AG09319 (cell line): ENCODE data around the gene SPRYD3.

Source experiments
- DNase-seq: peaks from one replicate; pipeline ENCODE4 v3.0.0-alpha.2; 2010; ENCODE audit warnings: low read depth; ENCODE audit errors: extremely low read depth
- TF ChIP-seq, protein P1 (sequence below): IDR thresholded peaks from 2 replicates; pipeline ENCODE4 v1.5.1; 2011; ENCODE audit warnings: low read depth, mild to moderate bottlenecking, inconsistent platforms, low read length, moderate library complexity

The SPRYD3 gene

DNA sequence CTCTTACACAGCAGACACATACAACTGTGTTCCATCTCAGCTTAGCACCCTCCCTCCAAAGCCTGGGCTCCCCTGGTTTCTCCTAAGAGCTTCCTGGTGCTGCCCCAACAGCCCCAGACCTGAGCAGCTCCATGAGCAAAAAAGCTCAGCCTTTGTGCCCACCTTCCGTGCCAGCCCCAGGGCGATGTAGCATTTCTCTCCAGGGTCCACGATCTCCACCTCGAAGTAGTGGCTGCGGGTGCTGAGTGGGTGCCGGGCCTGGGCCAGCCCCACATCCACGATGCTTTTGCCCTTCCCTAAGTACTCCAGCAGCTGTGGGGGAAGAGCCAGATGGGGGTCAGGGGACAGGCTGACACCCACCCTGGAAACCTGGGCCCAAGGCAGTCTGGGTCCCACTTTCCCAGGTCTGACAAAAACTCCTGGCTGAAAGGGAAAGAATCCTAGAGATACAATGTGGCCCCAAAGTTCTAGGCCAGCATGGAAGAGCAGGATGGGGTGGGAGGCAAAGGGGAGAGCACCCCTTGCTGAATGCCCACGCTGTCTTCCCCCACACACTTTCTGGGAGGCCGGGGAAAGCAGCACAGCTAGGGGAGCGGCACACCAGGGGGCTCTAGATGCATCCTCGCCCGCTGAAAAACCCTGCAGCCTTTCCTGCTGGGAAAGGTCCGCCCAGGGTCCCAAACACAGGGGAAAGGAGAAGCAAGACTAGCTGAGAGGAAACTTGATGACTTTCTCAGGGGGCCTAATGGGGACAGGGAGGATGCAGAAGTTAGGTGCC is 11.0 kb downstream of the SPRYD3 start:
- DNase-seq = no peak
- TF ChIP-seq, protein P1, sequence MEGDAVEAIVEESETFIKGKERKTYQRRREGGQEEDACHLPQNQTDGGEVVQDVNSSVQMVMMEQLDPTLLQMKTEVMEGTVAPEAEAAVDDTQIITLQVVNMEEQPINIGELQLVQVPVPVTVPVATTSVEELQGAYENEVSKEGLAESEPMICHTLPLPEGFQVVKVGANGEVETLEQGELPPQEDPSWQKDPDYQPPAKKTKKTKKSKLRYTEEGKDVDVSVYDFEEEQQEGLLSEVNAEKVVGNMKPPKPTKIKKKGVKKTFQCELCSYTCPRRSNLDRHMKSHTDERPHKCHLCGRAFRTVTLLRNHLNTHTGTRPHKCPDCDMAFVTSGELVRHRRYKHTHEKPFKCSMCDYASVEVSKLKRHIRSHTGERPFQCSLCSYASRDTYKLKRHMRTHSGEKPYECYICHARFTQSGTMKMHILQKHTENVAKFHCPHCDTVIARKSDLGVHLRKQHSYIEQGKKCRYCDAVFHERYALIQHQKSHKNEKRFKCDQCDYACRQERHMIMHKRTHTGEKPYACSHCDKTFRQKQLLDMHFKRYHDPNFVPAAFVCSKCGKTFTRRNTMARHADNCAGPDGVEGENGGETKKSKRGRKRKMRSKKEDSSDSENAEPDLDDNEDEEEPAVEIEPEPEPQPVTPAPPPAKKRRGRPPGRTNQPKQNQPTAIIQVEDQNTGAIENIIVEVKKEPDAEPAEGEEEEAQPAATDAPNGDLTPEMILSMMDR = no peak

DNA sequence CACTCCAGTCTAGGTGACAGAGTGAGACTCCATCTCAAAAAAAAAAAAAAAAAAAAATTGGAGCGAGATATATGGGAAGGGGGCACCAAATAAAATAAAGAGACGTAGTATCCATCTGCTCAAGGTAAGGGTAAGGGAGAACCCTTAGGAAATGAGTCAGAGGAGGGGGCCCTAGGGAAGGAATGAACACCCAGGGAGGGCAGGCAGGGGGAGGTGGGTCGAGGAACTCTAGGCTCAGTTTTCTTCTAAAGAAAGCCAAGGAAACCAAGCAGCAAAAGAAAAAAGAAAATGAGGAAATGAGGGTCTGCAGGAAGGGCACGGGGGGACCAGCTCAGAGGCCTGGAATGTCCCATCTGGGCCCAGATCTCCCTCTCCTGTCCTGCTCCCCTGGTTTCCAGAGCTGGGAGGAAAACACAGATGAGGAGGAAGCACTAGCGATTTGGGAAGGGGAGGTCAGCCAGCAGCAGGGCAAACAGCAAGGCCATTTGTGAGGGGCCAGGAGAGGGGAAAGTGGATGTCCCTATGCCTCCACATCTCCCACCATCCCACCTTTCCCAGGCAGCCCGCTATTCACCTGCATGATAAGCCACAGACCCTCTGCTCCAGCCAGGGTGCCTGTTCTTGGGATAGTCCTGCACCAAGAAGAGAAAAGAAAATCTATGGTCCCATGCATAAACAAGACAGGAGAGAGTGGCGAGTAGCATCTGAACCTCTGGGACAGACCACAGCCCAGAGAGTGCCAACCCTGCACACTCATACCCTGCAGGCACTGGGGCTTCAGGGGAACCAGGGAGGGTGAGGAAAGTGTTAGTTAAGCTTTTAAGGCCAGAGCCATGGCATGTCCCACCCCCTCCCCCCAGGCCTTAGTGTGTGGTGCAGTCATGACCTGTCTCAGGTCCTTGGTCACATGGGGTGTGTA is 11.9 kb downstream of the SPRYD3 start:
- TF ChIP-seq, protein P1 = no peak
- DNase-seq = no peak

DNA sequence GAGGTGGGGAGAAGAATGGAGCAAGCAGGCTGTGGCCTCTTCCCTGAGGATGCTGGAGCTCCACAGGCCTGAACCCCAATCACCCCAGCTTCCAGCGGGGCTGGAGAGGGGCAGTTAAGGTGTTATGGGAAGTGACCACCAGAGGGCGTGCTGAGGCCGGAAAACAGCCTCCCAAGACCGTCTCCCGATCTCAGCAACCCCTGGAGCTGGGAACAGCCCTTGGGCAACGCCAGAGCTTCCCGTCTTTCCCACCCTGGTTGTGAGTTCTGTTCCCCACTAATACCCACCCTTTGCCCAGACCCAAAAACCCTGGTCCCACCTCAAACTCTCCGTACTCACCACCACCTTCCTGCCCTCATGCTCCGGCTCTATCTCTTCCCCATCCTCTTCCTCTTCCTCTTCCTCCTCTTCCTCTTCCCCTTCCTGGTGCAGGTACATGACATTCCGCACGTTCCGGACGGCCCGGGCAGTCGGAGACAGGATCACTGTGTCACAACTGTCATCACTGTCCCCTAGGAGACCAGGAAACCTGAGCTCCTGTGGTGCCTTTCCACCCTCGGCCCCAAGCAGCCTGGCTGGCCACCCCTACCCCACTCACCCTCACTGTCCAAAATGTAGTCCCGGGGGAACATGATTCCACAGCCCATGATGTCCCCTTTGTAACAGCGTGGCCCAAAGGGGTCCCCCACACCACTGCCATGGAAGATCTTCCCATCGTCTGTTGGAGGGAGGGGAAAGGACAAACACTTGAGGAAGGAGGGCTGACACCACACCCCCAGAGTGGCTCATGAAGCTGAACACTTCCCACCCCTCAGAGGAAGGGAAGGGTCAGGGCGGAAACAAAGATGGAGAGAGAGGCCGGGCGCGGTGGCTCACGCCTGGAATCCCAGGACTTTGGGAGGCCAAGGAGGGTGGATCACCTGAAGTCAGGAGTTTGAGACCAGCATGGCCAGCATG is 12.9 kb downstream of the SPRYD3 start:
- no peak for DNase-seq
- TF ChIP-seq, protein P1 = peak; percentile 84

DNA sequence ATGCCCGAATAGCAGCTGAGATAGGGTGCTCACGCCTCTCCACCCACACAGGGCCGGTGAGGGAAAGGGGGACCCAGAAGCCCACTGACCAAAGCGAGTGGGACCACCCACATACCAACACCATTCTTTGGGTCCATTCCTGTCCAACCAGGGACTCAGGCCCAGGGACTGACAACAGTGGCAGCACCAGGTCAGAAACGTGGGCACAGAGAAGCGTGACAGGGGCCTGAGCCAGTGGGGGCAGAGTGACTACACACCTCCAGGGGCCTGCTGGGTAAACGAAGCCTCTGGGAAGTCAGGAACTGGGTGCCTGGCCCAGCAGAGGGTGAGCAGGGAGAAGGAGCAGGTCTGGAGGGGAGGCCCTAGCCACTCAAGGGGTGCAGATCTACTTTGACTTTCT is 13.7 kb downstream of the SPRYD3 start:
- TF ChIP-seq, protein P1 = no peak
- DNase-seq = no peak

DNA sequence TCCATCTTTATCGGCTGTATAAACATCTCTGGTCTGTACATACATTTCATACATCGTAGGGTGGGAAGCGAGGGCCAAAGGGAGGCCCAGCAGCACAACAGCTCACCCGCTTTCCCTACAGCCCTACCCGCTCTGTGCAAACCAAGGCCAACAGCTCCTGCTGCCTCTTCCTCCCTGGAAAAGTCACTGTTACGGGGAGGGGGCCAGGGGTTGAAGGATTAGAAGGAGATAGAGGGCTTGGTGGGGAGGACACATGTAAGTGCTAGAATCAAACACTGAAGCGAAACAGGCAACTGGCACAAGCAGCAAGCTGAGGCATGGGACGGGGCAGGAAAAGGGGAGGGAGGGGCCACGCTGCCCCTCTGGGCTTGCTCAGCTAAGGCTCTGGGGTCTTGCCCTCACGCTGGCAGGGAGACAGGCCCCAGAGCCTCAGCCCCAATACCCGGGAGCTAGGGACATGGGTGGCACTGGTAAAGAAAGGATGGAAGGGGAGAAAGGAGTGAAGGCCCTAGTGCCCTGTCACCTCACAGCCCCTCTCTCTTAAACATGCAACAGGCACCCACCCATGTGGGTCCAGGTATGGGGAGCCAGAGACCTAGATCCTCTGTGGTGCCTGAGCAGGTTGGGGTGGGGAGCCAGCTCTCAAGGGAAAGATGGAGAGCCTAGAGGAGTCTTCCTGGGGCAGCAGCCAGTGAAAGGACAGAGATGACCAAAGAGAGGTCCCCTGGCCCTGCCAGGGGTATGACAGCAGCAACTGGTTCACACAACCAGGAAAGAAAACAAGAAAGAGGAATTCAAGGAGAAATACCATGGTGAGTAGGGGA is 14.4 kb downstream of the SPRYD3 start:
- DNase-seq = no peak
- TF ChIP-seq, protein P1 = no peak
